Mesothelial cell of epicardium (in vitro differentiated cells): Measurements from ENCODE around the gene CARS1. TPM values are rescaled to one million over a fixed set of nuclear protein-coding genes. Genes with fewer than 3 reads are reported as not detected.

Source experiments
- DNase-seq, 2 experiments: peaks; one replicate each; pipeline ENCODE4 v3.0.0; 2021; ENCODE audit warnings: low spot score in 2 of 2; ENCODE audit not compliant: unreplicated experiment in 2 of 2
- H3K27ac Mint-ChIP-seq: 2 replicates; pipeline ENCODE4 v1.8.0; 2021; ENCODE audit warnings: mixed read lengths
- H3K27me3 Mint-ChIP-seq: 2 replicates; pipeline ENCODE4 v1.8.0; 2021; ENCODE audit warnings: low read depth, mixed read lengths
- H3K36me3 Mint-ChIP-seq: 2 replicates; pipeline ENCODE4 v1.8.0; 2021; ENCODE audit warnings: mixed read lengths
- H3K4me1 Mint-ChIP-seq: 2 replicates; pipeline ENCODE4 v1.8.0; 2021; ENCODE audit warnings: mixed read lengths
- H3K4me3 Mint-ChIP-seq: 2 replicates; pipeline ENCODE4 v1.8.0; 2021; ENCODE audit warnings: mild to moderate bottlenecking, moderate library complexity, mixed read lengths
- H3K9me3 Mint-ChIP-seq: 2 replicates; pipeline ENCODE4 v1.8.0; 2021; ENCODE audit warnings: mixed read lengths
- total RNA-seq: library from RNA; stranded (reverse); gene quantifications from 3 replicates; pipeline ENCODE4 v1.2.1, GENCODE V29; 2021
- TF ChIP-seq, protein P1 (sequence below): fragments of 200-600 bp; sonication (generic); IDR thresholded peaks from one replicate; pipeline ENCODE4 v1.5.0; 2021; ENCODE audit warnings: antibody characterized with exemption; ENCODE audit not compliant: unreplicated experiment

CARS1 gene
- 32.7 to 33.4 TPM (median 32.9 TPM) in 3 replicates for total RNA-seq

DNA sequence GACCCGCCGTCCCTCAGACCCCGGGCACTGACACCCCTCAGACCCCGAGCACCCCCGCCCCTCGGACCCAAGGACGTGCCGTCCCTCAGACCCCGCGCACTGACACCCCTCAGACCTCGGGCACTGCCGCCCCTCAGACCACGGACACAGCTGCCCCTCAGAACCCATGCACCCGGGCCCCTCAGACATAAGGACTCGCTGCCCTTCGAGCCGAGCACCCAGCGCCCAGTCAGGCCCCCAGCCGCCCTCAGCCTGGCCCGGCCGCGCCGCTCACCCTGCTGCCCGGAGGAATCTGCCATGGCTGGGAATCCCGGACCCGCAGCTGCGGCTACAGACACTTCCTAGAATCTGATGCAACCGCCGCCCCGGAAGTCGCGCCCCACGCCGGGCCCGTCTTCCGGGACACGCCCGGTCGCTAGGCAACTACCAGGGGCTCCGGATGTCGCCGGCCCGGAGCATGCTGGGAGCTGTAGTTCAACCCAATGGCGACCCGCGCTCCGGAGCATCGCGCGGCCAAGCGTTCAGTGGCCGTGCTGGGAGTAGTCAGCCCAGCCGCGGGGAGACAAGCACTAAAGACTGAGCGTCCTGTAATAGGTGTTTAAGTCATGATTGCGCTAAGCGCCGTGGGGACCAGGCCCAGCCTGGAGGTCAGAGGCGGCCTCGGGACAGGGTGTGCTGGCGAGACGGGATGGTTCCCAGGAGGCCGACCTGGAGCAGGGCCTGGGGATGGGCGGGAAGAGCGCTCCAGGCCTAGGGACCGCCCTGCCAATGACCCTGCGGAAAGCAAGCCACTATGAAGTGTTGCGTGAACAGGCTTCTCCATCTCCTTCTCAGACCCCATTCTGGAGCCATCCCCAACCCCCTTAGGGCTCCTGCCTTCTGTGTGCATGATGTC is at the start of gene CARS1:
CARS1 (minus strand) TSS at position 355 of the 895 bp plus-strand sequence; CDS start at position 299, 56 bp downstream.
- peak within 1 kb of the TSS; percentile 91 for H3K27ac Mint-ChIP-seq

DNA sequence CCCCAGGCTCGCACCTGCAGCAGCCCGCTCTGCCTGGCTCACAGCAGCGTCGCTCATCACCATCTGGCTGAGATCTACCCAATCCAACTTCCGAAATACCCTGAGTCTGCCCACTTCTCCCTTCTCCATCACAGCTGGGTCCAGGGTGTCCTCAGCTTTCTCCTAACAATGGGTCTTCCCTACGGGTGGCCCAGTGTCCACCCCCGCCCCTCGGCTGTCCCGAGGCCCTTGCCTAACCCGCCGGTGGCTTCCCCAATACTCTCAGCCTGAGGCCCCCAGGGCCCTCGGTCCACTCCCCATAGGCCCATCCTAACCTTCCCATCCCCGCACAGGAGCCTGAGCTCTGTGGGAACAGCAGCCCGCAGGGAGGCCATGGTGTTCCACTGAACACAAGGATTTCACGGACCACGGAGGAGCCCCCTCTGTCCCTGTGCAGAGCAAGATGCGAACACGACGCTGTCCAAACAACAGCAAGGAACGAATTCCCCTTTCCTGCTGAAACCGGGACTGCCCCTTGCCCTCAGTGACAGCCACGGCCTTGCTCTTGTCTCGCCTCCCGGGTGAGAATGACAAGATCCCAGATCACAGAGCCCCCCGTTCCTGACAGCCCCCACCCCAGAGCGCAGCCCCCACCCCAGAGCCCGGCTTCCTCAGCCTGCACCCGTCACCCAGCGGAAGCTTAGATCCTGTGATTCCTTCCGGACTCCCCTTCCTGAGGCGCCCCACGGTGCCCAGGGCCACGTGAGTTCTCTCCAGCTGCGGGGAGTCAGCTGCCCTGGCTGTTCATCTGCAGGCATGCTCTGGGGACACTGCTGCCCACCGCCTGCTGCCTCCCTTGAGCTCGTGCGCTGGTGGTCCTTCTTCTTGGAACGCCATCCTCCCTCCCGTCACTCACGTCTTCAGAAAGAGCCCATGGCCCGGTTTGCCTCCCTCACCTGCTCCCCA is 48.8 kb upstream of the CARS1 start:
- peak in 1 of 2 experiments; percentile 20 for DNase-seq
- Mint-ChIP-seq H3K4me3 (no peak overlapping the region), H3K36me3 (peaks cover 22% of the 10 kb centered on the region), H3K27ac (no peak overlapping the region), H3K4me1 (no peaks in the 10 kb centered on the region), H3K9me3 (no peaks in the 10 kb centered on the region), H3K27me3 (no peaks in the 10 kb centered on the region)
- TF ChIP-seq, protein P1, sequence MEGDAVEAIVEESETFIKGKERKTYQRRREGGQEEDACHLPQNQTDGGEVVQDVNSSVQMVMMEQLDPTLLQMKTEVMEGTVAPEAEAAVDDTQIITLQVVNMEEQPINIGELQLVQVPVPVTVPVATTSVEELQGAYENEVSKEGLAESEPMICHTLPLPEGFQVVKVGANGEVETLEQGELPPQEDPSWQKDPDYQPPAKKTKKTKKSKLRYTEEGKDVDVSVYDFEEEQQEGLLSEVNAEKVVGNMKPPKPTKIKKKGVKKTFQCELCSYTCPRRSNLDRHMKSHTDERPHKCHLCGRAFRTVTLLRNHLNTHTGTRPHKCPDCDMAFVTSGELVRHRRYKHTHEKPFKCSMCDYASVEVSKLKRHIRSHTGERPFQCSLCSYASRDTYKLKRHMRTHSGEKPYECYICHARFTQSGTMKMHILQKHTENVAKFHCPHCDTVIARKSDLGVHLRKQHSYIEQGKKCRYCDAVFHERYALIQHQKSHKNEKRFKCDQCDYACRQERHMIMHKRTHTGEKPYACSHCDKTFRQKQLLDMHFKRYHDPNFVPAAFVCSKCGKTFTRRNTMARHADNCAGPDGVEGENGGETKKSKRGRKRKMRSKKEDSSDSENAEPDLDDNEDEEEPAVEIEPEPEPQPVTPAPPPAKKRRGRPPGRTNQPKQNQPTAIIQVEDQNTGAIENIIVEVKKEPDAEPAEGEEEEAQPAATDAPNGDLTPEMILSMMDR = no peak

More for the DNA sequence above, at the start of gene CARS1:
- Mint-ChIP-seq H3K4me3 (peak within 1 kb of the TSS; percentile 93), H3K27me3 (no peaks in the 10 kb centered on the region), H3K36me3 (no peaks in the 10 kb centered on the region), H3K4me1 (peaks cover 14% of the 10 kb centered on the region), H3K9me3 (no peaks in the 10 kb centered on the region)
- TF ChIP-seq, protein P1 = no peak
- DNase-seq = peak; percentile 93 to 94

DNA sequence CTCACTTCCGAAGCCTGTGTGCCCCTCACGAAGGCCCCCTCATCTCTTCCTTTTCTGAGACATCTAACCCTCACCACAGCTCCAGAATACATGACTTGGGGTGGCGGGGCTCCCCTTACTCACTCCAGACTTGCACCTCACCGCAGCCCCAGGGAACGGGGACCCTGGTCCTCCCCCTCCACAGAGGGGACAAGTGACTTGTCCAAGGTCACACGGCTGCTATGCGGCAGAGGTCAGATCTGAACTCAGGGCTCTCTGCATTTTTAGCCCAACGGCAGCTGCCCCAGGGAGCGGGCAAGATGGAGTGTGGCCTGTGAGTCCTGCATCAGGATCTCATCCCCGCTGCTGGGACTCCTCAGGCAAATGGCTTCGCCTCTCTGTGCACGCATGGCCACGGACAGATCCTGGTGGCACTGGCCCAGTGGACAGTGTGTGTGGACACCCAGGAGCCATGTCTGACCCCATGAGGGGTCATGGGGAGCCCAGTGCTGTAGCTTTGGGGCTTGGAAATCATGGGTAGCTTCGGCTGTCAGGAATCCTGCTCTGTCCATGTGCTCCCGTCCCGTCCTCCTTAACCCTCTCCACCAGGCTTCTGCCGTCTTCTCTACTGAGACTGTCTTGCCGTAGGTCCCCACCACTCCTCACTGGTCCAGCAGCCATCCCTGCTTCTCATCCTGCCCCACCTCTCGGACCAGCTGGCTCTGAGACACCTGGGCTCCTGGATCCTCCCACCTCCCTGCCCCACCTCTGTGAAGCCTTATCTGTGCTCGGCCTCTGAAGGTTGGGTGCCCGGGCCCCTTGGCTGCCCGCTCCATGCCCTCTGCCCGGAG is 48.0 kb upstream of the CARS1 start:
- DNase-seq = peak in 1 of 2 experiments; percentile 27
- TF ChIP-seq, protein P1 = no peak
- H3K4me3 Mint-ChIP-seq = no peak overlapping the region
- no peaks in the 10 kb centered on the region for H3K27me3 Mint-ChIP-seq
- H3K9me3 Mint-ChIP-seq = no peaks in the 10 kb centered on the region
- peaks cover 14% of the 10 kb centered on the region for H3K36me3 Mint-ChIP-seq
- H3K4me1 Mint-ChIP-seq = no peaks in the 10 kb centered on the region
- H3K27ac Mint-ChIP-seq = no peak overlapping the region

DNA sequence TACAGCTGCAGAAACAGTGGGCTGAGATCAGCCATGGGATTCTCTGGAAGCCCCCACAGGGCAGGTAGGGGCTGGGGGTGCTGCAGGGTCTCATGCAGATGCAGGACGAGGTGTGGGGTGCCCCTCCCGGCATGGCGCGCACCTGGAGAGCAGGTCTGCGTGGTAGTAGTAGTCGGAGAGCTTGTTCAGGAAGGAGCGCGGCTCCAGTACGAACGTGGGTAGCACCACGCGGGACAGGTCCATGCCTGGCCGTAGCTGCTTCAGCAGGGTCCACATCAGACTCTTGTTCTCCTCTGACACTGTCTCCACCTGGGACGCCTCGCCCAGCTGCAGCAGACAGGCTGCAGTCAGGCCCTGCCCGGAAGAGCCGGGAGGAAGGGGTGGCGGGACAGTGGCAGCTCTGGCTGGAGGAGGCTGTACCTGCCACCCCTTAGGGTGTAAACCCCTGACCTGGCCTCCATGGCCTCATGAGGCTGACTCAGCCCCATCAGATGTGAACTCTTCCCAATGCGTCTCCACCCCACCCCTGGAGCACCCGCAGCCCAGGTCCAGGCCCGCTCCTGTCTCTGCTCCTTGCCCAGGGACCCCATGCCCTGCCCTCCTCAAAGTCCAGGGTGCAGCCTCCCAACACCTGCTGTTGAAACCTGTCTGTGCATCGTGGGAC is 47.0 kb upstream of the CARS1 start:
- peaks cover 12% of the 10 kb centered on the region for H3K36me3 Mint-ChIP-seq
- no peak overlapping the region for H3K27ac Mint-ChIP-seq

More for the DNA sequence above, 47.0 kb upstream of the CARS1 start:
- Mint-ChIP-seq H3K4me3 (no peak overlapping the region), H3K27me3 (no peaks in the 10 kb centered on the region), H3K9me3 (no peaks in the 10 kb centered on the region), H3K4me1 (no peaks in the 10 kb centered on the region)
- peak in 1 of 2 experiments; percentile 34 for DNase-seq
- TF ChIP-seq, protein P1 = no peak
